HepG2 (cell line): Measurements from ENCODE around the gene MCF2L. TPM values are rescaled to one million over a fixed set of nuclear protein-coding genes. Genes with fewer than 3 reads are reported as not detected.
A peak's percentile ranks its signal among the peaks of the same experiment; 100 is the strongest.

ENCODE experiments used
- ATAC-seq: fragments of 200-7000 bp; cut with Tn5 transposase; 3 replicates; pipeline ENCODE4 v1.9.1; 2020; ENCODE audit warnings: mild to moderate bottlenecking, moderate library complexity
- BruUV-seq: library from RNA; stranded (reverse); fragments of 400-500 nt; replicated peaks from 2 replicates; lab custom pipeline; 2021; lab: Mats Ljungman, UMichigan
- CTCF ChIA-PET: fragments of 300-600 bp; formaldehyde crosslinking; extraction: SDS; loops from one replicate; lab custom pipeline; 2021; ENCODE audit warnings: low total read pairs, inconsistent platforms, low intra/inter-chr PET ratio; lab: Yijun Ruan, JAX
- POLR2A ChIA-PET: fragments of 350-600 bp; sonication (Branson Sonifier 250); formaldehyde crosslinking; loops from one replicate; lab custom pipeline; 2020; ENCODE audit warnings: antibody characterized with exemption, inconsistent platforms; lab: Yijun Ruan, JAX
- DNase-seq: peaks from one replicate; pipeline ENCODE4 v3.0.0-alpha.2; 2015; ENCODE audit warnings: low spot score
- FAIRE-seq: peaks from 3 replicates; lab custom pipeline; 2011; peaks lifted over from hg19 to GRCh38; lab: Jason Lieb, UNC
- H2AFZ ChIP-seq: one replicate; pipeline ENCODE4 v1.6.1; 2011; ENCODE audit warnings: low read length, inconsistent platforms
- H3K27ac ChIP-seq: fragments of 300-600 bp; 3 replicates; pipeline ENCODE4 v1.8.0; 2011; ENCODE audit warnings: mixed run types, mild to moderate bottlenecking, mixed read lengths, low read length, inconsistent platforms; ENCODE audit not compliant: insufficient read depth; ENCODE audit errors: extremely low read length
- H3K27me3 ChIP-seq, 2 experiments: fragments of 200-600 bp in 1 of 2; 2 replicates in 1 of 2; 3 replicates in 1 of 2; pipeline versions ENCODE4 v1.6.0 to v1.8.0; 2011; ENCODE audit warnings: low read length in 2 of 2, mild to moderate bottlenecking in 2 of 2, moderate library complexity in 2 of 2, inconsistent platforms in 1 of 2; ENCODE audit not compliant: insufficient read depth in 2 of 2, control insufficient read depth in 1 of 2
- H3K36me3 ChIP-seq, 2 experiments: fragments of 200-600 bp in 1 of 2; replicated peaks in 1 of 2; 2 replicates in 1 of 2; 3 replicates in 1 of 2; pipeline versions ENCODE4 v1.5.1 to v1.8.0; 2011; ENCODE audit warnings: low read length in 2 of 2, inconsistent platforms in 1 of 2; ENCODE audit not compliant: insufficient read depth in 2 of 2, control insufficient read depth in 1 of 2
- H3K4me1 ChIP-seq: 2 replicates; pipeline ENCODE4 v1.5.1; 2012; ENCODE audit warnings: low read length, inconsistent platforms; ENCODE audit not compliant: insufficient read depth
- H3K4me2 ChIP-seq: 2 replicates; pipeline ENCODE4 v1.6.0; 2011; ENCODE audit warnings: low read depth, low read length, inconsistent platforms
- H3K4me3 ChIP-seq, 3 experiments: fragments of 200-600 bp in 1 of 3; sonication (generic), shearing (Covaris generic) in 1 of 3; replicated peaks in 1 of 3; 2 replicates each; pipeline ENCODE4 v1.5.1; 2011 to 2016; ENCODE audit warnings: low read length in 3 of 3, inconsistent platforms in 2 of 3, low read depth in 2 of 3, mild to moderate bottlenecking in 2 of 3, control low read depth in 1 of 3, mixed read lengths in 1 of 3; ENCODE audit not compliant: insufficient read depth in 1 of 3
- H3K79me2 ChIP-seq: one replicate; pipeline ENCODE4 v1.6.1; 2011; ENCODE audit warnings: low read length, inconsistent platforms; ENCODE audit not compliant: insufficient read depth
- H3K9ac ChIP-seq: 2 replicates; pipeline ENCODE4 v1.6.0; 2011; ENCODE audit warnings: mild to moderate bottlenecking, low read depth, low read length, inconsistent platforms; ENCODE audit not compliant: insufficient read depth
- H3K9me3 ChIP-seq: 2 replicates; pipeline ENCODE4 v1.5.1; 2012; ENCODE audit warnings: mild to moderate bottlenecking, low read length
- H4K20me1 ChIP-seq: 2 replicates; pipeline ENCODE4 v1.6.0; 2011; ENCODE audit warnings: inconsistent platforms, mild to moderate bottlenecking, low read length, moderate library complexity; ENCODE audit not compliant: insufficient read depth
- ATM ChIP-seq: fragments of 450-650 bp; IDR thresholded peaks from 2 replicates; pipeline ENCODE4 v1.7.1; 2017; ENCODE audit warnings: mild to moderate bottlenecking, borderline replicate concordance
- CENPX ChIP-seq: sonication (generic); formaldehyde crosslinking; IDR thresholded peaks from 2 replicates; pipeline ENCODE4 v1.9.0; 2021; ENCODE audit warnings: mild to moderate bottlenecking, missing genetic modification reagents, moderate library complexity
- FOSL1 ChIP-seq: sonication (generic); formaldehyde crosslinking; IDR thresholded peaks from 2 replicates; pipeline ENCODE4 v1.9.0; 2021; ENCODE audit warnings: missing genetic modification reagents, borderline replicate concordance
- NCOA1 ChIP-seq: sonication (generic); formaldehyde crosslinking; IDR thresholded peaks from 2 replicates; pipeline ENCODE4 v1.9.0; 2021; ENCODE audit warnings: missing genetic modification reagents
- NONO ChIP-seq, 2 experiments: fragments of 450-650 bp in 1 of 2; sonication (generic) in 1 of 2; formaldehyde crosslinking in 1 of 2; IDR thresholded peaks in 1 of 2; conservative IDR thresholded peaks in 1 of 2; 2 replicates each; pipeline versions ENCODE4 v1.6.1 to v1.8.0; 2017 to 2022; ENCODE audit warnings: mild to moderate bottlenecking in 1 of 2, missing genetic modification reagents in 1 of 2, moderate library complexity in 1 of 2
- TP53 ChIP-seq: sonication (generic); formaldehyde crosslinking; conservative IDR thresholded peaks from 2 replicates; pipeline ENCODE4 v1.4.0; 2020; ENCODE audit warnings: missing genetic modification reagents
- ZNF225 ChIP-seq: sonication (generic); formaldehyde crosslinking; IDR thresholded peaks from 2 replicates; pipeline ENCODE4 v1.4.0; 2020; ENCODE audit warnings: mild to moderate bottlenecking, missing genetic modification reagents
- ZNF891 ChIP-seq: sonication (generic); formaldehyde crosslinking; IDR thresholded peaks from 2 replicates; pipeline ENCODE4 v1.5.0; 2020; ENCODE audit warnings: mild to moderate bottlenecking, missing genetic modification reagents
- WGBS: methylation state at CpG from one replicate; pipeline ENCODE4 v1.1.6; 2017; ENCODE audit warnings: low lambda C conversion rate; 5-methylcytosine and 5-hydroxymethylcytosine counted together
- in situ Hi-C: cut with HindIII; loops from 2 replicates; pipeline ENCODE4 v1.10.0; 2017; ENCODE audit warnings: low pct_unique_long_range_greater_than_20kb; ENCODE audit not compliant: extremely low pct_ligation_motif_present
- intact Hi-C: fragments of 100-400 bp; cut with micrococcal nuclease; formaldehyde crosslinking; loops from one replicate; pipeline ENCODE4 v1.10.0; 2022; ENCODE audit not compliant: unreplicated experiment
- polyA plus RNA-seq, 8 experiments: library from polyadenylated mRNA; depleted of rRNA in 3 of 8; stranded (reverse) in 7 of 8; unstranded in 1 of 8; fragments of >200 nt; fragmentation: Illumina TruSeq in 4 of 8; extraction: Trizol in 4 of 8; gene quantifications; 2 replicates each; pipeline versions ENCODE4 v1.2.1 to v1.2.3, GENCODE V29; 2011 to 2016; ENCODE audit warnings: low read depth in 4 of 8, missing spikeins in 1 of 8, mixed read lengths in 1 of 8; ENCODE audit not compliant: insufficient read depth in 1 of 8
- total RNA-seq, 5 experiments: library from RNA; depleted of rRNA; stranded (reverse); fragments of >200 nt; fragmentation: Illumina TruSeq; extraction: Trizol; gene quantifications; 2 replicates each; pipeline ENCODE4 v1.2.3, GENCODE V29; 2016; ENCODE audit warnings: low read depth in 1 of 5
- TF ChIP-seq, protein P1 (sequence below): sonication (generic); formaldehyde crosslinking; IDR thresholded peaks from 2 replicates; pipeline ENCODE4 v1.8.1; 2023; ENCODE audit warnings: mild to moderate bottlenecking, missing genetic modification reagents

The MCF2L gene
- total and polyA plus RNA-seq, 2 of the 13 experiments (the other 11 are each of a cell fraction or from before 2014, with no cell fraction given) = 19.4 to 28.4 TPM

DNA sequence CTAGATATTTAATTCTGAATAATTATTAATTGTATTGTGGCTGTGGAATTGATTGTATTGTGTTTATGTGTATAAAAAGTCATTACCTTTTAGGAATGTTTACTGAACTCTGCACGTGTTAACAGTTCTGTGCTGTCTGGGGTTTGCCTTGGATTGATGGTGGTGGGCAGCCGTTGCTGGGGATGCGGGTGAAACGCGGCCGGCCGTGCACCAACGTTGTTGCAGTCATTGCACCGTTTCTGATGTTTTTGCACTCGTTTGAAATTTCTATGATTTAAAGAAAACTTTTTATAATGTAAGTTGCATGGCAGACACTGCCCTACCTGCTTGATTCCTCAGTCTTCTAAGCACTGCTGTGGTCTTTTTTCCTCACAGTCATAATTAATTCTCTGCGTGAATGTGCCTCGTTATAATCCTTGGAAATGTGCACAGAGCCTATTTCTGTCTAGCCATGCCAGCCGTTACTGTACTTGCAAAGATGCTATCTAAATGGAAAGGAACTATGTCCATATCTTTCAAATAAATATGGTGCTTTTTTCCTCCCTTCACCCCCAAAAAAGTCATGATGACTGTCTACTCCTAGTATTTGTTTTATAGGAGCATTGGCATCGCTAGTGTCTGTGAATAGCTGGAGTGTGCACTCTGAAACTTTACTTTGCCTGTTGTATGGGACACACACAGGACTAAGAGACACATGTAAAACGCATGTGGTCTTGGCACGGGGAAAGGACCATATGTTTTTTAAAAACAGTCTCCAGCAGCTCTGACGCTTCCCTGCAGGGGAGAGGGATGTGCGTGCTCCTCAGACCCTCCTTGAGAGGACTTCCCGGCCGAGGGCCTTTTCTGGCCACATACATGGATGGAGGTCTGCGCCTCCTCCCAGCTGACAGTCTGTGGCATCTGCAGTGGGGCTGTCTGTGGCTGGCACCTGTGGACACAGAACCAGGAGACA lies 40.7 kb upstream of the MCF2L start:
- CTCF ChIA-PET = no interaction called here

More for the DNA sequence above, 40.7 kb upstream of the MCF2L start:
- no peaks in the 10 kb centered on the region for H3K79me2 ChIP-seq
- no TSS peak for BruUV-seq
- no peaks in the 10 kb centered on the region; a peak in 1 of 5 replicates for H3K36me3 ChIP-seq
- H4K20me1 ChIP-seq = no peaks in the 10 kb centered on the region; the same call in 1 of the 2 replicates
- peak overlapping the region; percentile 58 for H3K27ac ChIP-seq
- POLR2A ChIA-PET = interaction anchor here (0.8 to 1.5 kb wide), 6 partner anchors 9 to 340 kb away, joined by 3 to 11 read pairs (median 4); partner anchors contain the start of gene TUBGCP3
- peak overlapping the region in 2 of 3 experiments; percentile 6 to 56; a peak in 3 of 6 replicates for H3K4me3 ChIP-seq
- in situ Hi-C loops = no loop called here
- H2AFZ ChIP-seq = no peak overlapping the region
- WGBS = 68% methylated on average over 20 of the region's 21 CpGs
- peak overlapping the region; percentile 77 for H3K4me2 ChIP-seq
- TF ChIP-seq ATM (no peak), FOSL1 (CRISPR knock-in tag) (no peak), CENPX (CRISPR knock-in tag) (no peak), ZNF225 (CRISPR knock-in tag) (no peak), NONO (IDR thresholded peaks at IDR 0.05) (no peak), NONO (CRISPR knock-in tag; conservative IDR thresholded peaks at IDR 0.05) (0 out of 2 replicates have a peak, but pooled peaks have one; percentile 16), NCOA1 (CRISPR knock-in tag) (no peak), ZNF891 (0 out of 2 replicates have a peak, but pooled peaks have one; percentile 51), TP53 (CRISPR knock-in tag) (no peak)
- TF ChIP-seq, protein P1, sequence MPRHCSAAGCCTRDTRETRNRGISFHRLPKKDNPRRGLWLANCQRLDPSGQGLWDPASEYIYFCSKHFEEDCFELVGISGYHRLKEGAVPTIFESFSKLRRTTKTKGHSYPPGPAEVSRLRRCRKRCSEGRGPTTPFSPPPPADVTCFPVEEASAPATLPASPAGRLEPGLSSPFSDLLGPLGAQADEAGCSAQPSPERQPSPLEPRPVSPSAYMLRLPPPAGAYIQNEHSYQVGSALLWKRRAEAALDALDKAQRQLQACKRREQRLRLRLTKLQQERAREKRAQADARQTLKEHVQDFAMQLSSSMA (CRISPR knock-in tag) = 0 out of 2 replicates have a peak, but pooled peaks have one; percentile 35
- ATAC-seq (no peak), DNase-seq (no peak), FAIRE-seq (no peak)
- intact Hi-C loops = loop anchor here (2.0 kb wide), 1 partner anchor 21 kb away; no protein-coding TSS in a partner anchor
- H3K27me3 ChIP-seq = no peaks in the 10 kb centered on the region
- H3K9ac ChIP-seq = no peak overlapping the region
- H3K4me1 ChIP-seq = peaks cover 69% of the 10 kb centered on the region
- H3K9me3 ChIP-seq = 0 out of 2 replicates have a peak, but pooled peaks cover 4% of the 10 kb centered on the region
